Activated naive CD4-positive, alpha-beta T cell treated with anti-CD3 and anti-CD28 coated beads, Interleukin-2, amount 50 U/mL, for 16 hours (primary cell): ENCODE results near the gene APOA1.
"Not testable (repeated sequence)": the region's sequence is repeated elsewhere in the genome, so short reads cannot be mapped to it uniquely, and the experiment has no call there.

ENCODE experiments used
- DNase-seq: peaks from one replicate; pipeline ENCODE4 v3.0.0-alpha.2; 2020

The APOA1 gene

GRCh38 chr11:116811194-116811593 is 26.2 kb downstream of the APOA1 start:
- DNase-seq = no peak

GRCh38 chr11:116808262-116809175 is 28.9 kb downstream of the APOA1 start:
- no peak for DNase-seq

- no peak for DNase-seq
Measured at GRCh38 chr11:116807601-116808261, 29.7 kb downstream of the APOA1 start.

GRCh38 chr11:116804001-116804400 is 33.4 kb downstream of the APOA1 start:
- DNase-seq = no peak

- not testable (repeated sequence) for DNase-seq
Measured at GRCh38 chr11:116801662-116802061, 35.8 kb downstream of the APOA1 start.

- DNase-seq = no peak
Measured at GRCh38 chr11:116800610-116801009, 36.8 kb downstream of the APOA1 start.

GRCh38 chr11:116798368-116798767 is 39.1 kb downstream of the APOA1 start:
- DNase-seq = no peak

- no peak for DNase-seq
Measured at GRCh38 chr11:116797816-116798215, 39.6 kb downstream of the APOA1 start.

- DNase-seq = no peak
Measured at GRCh38 chr11:116796548-116796947, 40.9 kb downstream of the APOA1 start.

GRCh38 chr11:116794851-116795250 is 42.6 kb downstream of the APOA1 start:
- no peak for DNase-seq

- DNase-seq = no peak
Measured at GRCh38 chr11:116793772-116794097, 43.7 kb downstream of the APOA1 start.

GRCh38 chr11:116792869-116793771 is 44.3 kb downstream of the APOA1 start:
- DNase-seq = no peak

- DNase-seq = no peak
Measured at GRCh38 chr11:116792144-116792868, 45.1 kb downstream of the APOA1 start.

GRCh38 chr11:116791813-116792143 is 45.6 kb downstream of the APOA1 start, which contains the start of gene APOA5:
APOA5 (minus strand) TSS chr11:116791879; CDS start chr11:116791860, 19 bp downstream.
- no peak for DNase-seq

GRCh38 chr11:116791002-116791812 is 46.2 kb downstream of the APOA1 start:
- peak; percentile 75 for DNase-seq

- DNase-seq = no peak
Measured at GRCh38 chr11:116790167-116791001, 47.0 kb downstream of the APOA1 start.

GRCh38 chr11:116788975-116789374 is 48.4 kb downstream of the APOA1 start:
- DNase-seq = no peak

GRCh38 chr11:116788534-116788933 is 48.9 kb downstream of the APOA1 start:
- no peak for DNase-seq

GRCh38 chr11:116787786-116788486 is 49.5 kb downstream of the APOA1 start, which contains the start of gene ZPR1:
ZPR1 (minus strand) TSS chr11:116788023; CDS start chr11:116787990, 33 bp downstream.
- peak; percentile 82 for DNase-seq

GRCh38 chr11:116787436-116787785 is 50.0 kb downstream of the APOA1 start:
- no peak for DNase-seq
